ENCODE data around the gene DPEP2NB.
"Not testable (repeated sequence)": the region's sequence is repeated elsewhere in the genome, so short reads cannot be mapped to it uniquely, and the experiment has no call there.

Gene DPEP2NB

GRCh38 chr16:68000450-68000849 lies 15.3 kb downstream of the DPEP2NB start:
- Histone ChIP-seq H3K4me2 (ENCODE audit: low read length) (peak overlapping the region; percentile 60), H3K79me2 (ENCODE audit: control insufficient read depth, low read length) (no peaks in the 10 kb centered on the region), H3K27ac (ENCODE audit: low read depth, low read length) (no peak overlapping the region), H4K20me1 (ENCODE audit: control insufficient read depth, insufficient read depth, low read depth, low read length) (no peaks in the 10 kb centered on the region), H3F3A (ENCODE audit: control insufficient read depth, insufficient read depth) (no peaks in the 10 kb centered on the region), H3K9me3 (ENCODE audit: control insufficient read depth, insufficient read depth, low read length) (no peaks in the 10 kb centered on the region), H3K4me3 (ENCODE audit: low read length) (peak overlapping the region; percentile 37), H3K36me3 (ENCODE audit: control insufficient read depth, low read length) (no peaks in the 10 kb centered on the region), H3K9me2 (replicated peaks; ENCODE audit: control insufficient read depth, low read length) (no peaks in the 10 kb centered on the region), H3K27me3 (ENCODE audit: control insufficient read depth, low read length) (no peaks in the 10 kb centered on the region), H3K4me1 (ENCODE audit: control insufficient read depth, low read length) (peaks cover 21% of the 10 kb centered on the region)
- TF ChIP-seq EZH2phosphoT487 (IDR thresholded peaks at IDR 0.05; ENCODE audit: borderline replicate concordance, low read length) (no peak), CTCF (IDR thresholded peaks at IDR 0.05; ENCODE audit: low read depth, low read length, poor library complexity, severe bottlenecking) (no peak)

GRCh38 chr16:67999985-68000384 lies 15.7 kb downstream of the DPEP2NB start:
- no peaks in the 10 kb centered on the region; the same call in 1 of the 2 replicates for H3F3A ChIP-seq (ENCODE audit: control insufficient read depth, insufficient read depth)
- H3K4me2 ChIP-seq (ENCODE audit: low read length) = peak overlapping the region; percentile 60
- no peaks in the 10 kb centered on the region for H3K79me2 ChIP-seq (ENCODE audit: control insufficient read depth, low read length)
- H3K27ac ChIP-seq (ENCODE audit: low read depth, low read length) = no peak overlapping the region
- TF ChIP-seq CTCF (IDR thresholded peaks at IDR 0.05; ENCODE audit: low read depth, low read length, poor library complexity, severe bottlenecking) = no peak
- TF ChIP-seq EZH2phosphoT487 (IDR thresholded peaks at IDR 0.05; ENCODE audit: borderline replicate concordance, low read length) = no peak
- no peaks in the 10 kb centered on the region for H3K9me2 ChIP-seq (replicated peaks; ENCODE audit: control insufficient read depth, low read length)
- H3K4me3 ChIP-seq (ENCODE audit: low read length) = peak overlapping the region; percentile 37
- peaks cover 18% of the 10 kb centered on the region for H3K4me1 ChIP-seq (ENCODE audit: control insufficient read depth, low read length)
- H3K36me3 ChIP-seq (ENCODE audit: control insufficient read depth, low read length) = no peaks in the 10 kb centered on the region
- H3K9me3 ChIP-seq (ENCODE audit: control insufficient read depth, insufficient read depth, low read length) = no peaks in the 10 kb centered on the region
- no peaks in the 10 kb centered on the region for H4K20me1 ChIP-seq (ENCODE audit: control insufficient read depth, insufficient read depth, low read depth, low read length)
- H3K27me3 ChIP-seq (ENCODE audit: control insufficient read depth, low read length) = no peaks in the 10 kb centered on the region

- peak within 1 kb of the TSS; percentile 37 for H3K4me3 ChIP-seq (ENCODE audit: low read length)
- not testable (repeated sequence) for H3K27ac ChIP-seq (ENCODE audit: low read depth, low read length)
Measured at GRCh38 chr16:67998779-67999688, 16.7 kb downstream of the DPEP2NB start, which contains the start of gene DPEP2. Gene DPEP2 (minus strand): TSS chr16:67999484. CDS start chr16:67993212, 6,272 bp downstream.

GRCh38 chr16:67998231-67998778 lies 17.4 kb downstream of the DPEP2NB start:
- not testable (repeated sequence) for H3K4me3 ChIP-seq (ENCODE audit: low read length); H3K79me2 ChIP-seq (ENCODE audit: control insufficient read depth, low read length); H4K20me1 ChIP-seq (ENCODE audit: control insufficient read depth, insufficient read depth, low read depth, low read length); H3K27ac ChIP-seq (ENCODE audit: low read depth, low read length); H3K9me3 ChIP-seq (ENCODE audit: control insufficient read depth, insufficient read depth, low read length); H3K4me2 ChIP-seq (ENCODE audit: low read length); H3K36me3 ChIP-seq (ENCODE audit: control insufficient read depth, low read length); H3K27me3 ChIP-seq (ENCODE audit: control insufficient read depth, low read length); H3F3A ChIP-seq (ENCODE audit: control insufficient read depth, insufficient read depth); H3K9me2 ChIP-seq (replicated peaks; ENCODE audit: control insufficient read depth, low read length)
- peaks cover 25% of the 10 kb centered on the region for H3K4me1 ChIP-seq (ENCODE audit: control insufficient read depth, low read length)

More at GRCh38 chr16:67998779-67999688, 16.7 kb downstream of the DPEP2NB start, which contains the start of gene DPEP2:
- peaks cover 18% of the 10 kb centered on the region for H3K4me1 ChIP-seq (ENCODE audit: control insufficient read depth, low read length)
- H3K27me3 ChIP-seq (ENCODE audit: control insufficient read depth, low read length); H3K9me2 ChIP-seq (replicated peaks; ENCODE audit: control insufficient read depth, low read length); H3F3A ChIP-seq (ENCODE audit: control insufficient read depth, insufficient read depth); H3K9me3 ChIP-seq (ENCODE audit: control insufficient read depth, insufficient read depth, low read length); H3K36me3 ChIP-seq (ENCODE audit: control insufficient read depth, low read length); H3K79me2 ChIP-seq (ENCODE audit: control insufficient read depth, low read length); H4K20me1 ChIP-seq (ENCODE audit: control insufficient read depth, insufficient read depth, low read depth, low read length): not testable (repeated sequence)
- peak within 1 kb of the TSS; percentile 60 for H3K4me2 ChIP-seq (ENCODE audit: low read length)

Data from DOHH2 (cell line).